Fibroblast of the aortic adventitia (primary cell): ENCODE data around the gene MYMK. TPM values are rescaled to one million over a fixed set of nuclear protein-coding genes. Genes with fewer than 3 reads are reported as not detected.

Experiments used
- DNase-seq: peaks from one replicate; pipeline ENCODE4 v3.0.0-alpha.2; 2010; ENCODE audit warnings: low read depth
- H3K4me3 ChIP-seq: 2 replicates; pipeline ENCODE4 v1.5.1; 2011; ENCODE audit warnings: low read depth, mild to moderate bottlenecking, control low read depth, low read length, moderate library complexity
- total RNA-seq: library from RNA; depleted of rRNA; stranded (reverse); fragments of >200 nt; gene quantifications from 2 replicates; pipeline ENCODE4 v1.2.3, GENCODE V29; 2012; ENCODE audit warnings: low replicate concordance
- TF ChIP-seq, protein P1 (sequence below): IDR thresholded peaks from 2 replicates; pipeline ENCODE4 v1.5.1; 2011; ENCODE audit warnings: mild to moderate bottlenecking, low read length, control low read depth, inconsistent platforms; ENCODE audit not compliant: insufficient read depth

MYMK gene
- total RNA-seq, 1 donor, result not detected

- TF ChIP-seq, protein P1, sequence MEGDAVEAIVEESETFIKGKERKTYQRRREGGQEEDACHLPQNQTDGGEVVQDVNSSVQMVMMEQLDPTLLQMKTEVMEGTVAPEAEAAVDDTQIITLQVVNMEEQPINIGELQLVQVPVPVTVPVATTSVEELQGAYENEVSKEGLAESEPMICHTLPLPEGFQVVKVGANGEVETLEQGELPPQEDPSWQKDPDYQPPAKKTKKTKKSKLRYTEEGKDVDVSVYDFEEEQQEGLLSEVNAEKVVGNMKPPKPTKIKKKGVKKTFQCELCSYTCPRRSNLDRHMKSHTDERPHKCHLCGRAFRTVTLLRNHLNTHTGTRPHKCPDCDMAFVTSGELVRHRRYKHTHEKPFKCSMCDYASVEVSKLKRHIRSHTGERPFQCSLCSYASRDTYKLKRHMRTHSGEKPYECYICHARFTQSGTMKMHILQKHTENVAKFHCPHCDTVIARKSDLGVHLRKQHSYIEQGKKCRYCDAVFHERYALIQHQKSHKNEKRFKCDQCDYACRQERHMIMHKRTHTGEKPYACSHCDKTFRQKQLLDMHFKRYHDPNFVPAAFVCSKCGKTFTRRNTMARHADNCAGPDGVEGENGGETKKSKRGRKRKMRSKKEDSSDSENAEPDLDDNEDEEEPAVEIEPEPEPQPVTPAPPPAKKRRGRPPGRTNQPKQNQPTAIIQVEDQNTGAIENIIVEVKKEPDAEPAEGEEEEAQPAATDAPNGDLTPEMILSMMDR, result no peak
Measured at GRCh38 chr9:133478851-133479711, 45.7 kb downstream of the MYMK start, which contains the start of gene SLC2A6. Gene SLC2A6, minus strand, starts transcription at chr9:133479099. Its CDS starts 40 bp downstream, at chr9:133479059.

DNA sequence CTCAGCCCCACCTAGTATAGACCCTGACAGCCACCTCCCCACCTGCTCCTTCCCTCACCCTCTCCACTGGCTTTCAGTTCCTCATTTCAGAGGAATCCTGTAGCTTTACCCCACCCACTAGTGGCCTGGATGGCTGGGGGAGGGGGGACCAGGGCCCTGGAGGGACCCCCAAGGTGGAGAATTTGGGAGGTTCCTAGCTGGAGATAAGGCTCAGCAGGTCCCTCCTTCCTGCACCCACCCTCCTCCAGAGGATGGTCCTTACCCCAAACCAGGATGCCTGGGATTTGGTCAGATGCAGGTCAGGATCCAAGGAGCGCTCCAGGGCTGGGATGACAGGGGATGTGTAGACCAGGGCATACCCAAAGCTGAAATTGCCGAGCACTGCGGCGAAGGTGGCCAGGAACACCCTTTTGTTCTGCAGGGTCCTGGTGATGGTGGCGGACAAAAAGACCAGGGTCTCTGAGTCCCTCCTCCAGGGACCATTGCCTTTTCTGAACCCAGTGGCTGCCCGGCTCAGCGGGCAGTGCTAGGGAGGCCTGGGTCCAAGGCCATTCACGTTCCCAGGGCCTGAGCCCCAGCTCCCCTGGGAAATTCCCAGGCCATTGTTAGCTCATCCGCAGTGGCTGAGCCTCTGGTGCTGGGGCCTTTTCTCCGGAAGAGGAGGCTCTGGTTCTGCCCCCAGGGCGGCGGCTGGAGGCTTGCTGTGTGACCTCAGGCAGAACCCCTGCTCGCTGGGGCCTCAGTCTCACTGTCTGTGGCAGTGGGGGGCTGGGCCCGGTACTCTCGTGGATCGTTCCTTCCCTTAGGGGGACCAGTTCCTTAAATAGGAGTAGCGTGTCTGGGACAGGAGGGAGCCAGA is 46.5 kb downstream of the MYMK start:
- TF ChIP-seq, protein P1, result no peak
- peak overlapping the region; percentile 74 for H3K4me3 ChIP-seq
- DNase-seq, result peak; percentile 9

More at GRCh38 chr9:133478851-133479711, 45.7 kb downstream of the MYMK start, which contains the start of gene SLC2A6:
- H3K4me3 ChIP-seq, result peak within 1 kb of the TSS; percentile 74
- DNase-seq, result peak; percentile 65

DNA sequence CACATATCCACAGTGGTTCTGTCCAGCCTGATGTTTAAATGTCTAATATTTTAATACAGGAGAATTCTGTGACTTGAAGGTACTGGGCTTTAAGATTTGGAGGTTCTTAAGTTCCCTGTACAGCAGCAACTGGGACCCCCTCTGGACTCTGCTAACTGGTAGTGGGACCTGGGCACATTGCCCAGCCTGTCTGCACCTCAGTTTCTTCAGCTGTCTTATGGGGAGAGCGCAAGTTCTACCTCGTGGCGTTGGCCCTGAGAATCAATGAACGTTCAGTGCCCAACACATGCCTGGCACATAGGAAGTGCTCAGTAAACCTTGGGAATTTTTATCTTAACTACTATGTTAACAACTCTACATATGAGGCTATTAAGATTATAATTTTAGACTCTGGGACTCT is 47.3 kb downstream of the MYMK start:
- H3K4me3 ChIP-seq, result no peak overlapping the region
- DNase-seq, result no peak
- TF ChIP-seq, protein P1, result no peak

- no peak overlapping the region for H3K4me3 ChIP-seq
- TF ChIP-seq, protein P1, result no peak
- DNase-seq, result no peak
Measured at GRCh38 chr9:133476941-133477340, 47.8 kb downstream of the MYMK start.

DNA sequence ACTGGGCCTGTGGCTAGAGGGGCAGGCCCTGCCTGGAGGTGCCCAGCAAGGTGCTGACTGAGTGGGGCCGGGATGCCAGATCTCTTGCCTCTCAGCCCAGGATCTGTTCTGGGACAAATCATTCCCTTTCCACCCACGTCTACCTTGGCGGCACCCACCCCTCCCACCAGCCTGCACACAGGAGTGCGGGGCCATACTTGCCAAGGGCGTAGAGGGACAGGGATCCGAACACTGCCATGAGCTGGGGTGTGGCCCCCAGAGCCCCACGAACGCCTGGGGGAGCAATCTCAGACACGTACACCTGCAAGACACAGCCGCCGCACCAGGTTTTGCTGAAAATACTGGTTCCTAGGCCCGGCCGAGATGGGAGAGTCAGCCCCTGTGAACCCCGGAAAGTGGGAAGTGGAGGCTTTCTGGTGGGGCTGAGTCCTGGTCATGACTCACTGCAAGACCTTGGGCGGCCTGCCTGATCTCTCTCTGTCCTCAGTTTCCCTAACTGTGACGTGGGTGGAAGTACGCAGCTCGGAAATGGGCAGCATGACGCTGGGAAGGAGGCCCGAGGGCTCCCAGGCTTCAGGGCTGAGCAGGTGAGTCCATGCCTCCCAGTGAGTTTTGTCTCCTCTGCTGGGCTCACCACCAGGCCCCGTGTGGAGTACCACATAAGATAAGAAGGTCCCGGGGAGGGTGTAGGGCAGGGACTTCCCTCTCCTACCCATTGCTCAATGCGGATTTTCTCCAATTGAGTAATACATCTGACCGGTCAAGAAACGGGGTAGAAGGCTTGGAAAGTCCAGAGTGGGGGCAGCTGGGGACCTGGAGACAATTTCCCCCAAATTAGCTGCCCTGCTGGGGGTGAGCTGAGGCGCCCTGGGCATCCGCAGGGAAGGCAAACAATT is 48.5 kb downstream of the MYMK start:
- TF ChIP-seq, protein P1, result no peak
- no peak overlapping the region for H3K4me3 ChIP-seq
- DNase-seq, result peak; percentile 32
